Glutamatergic neuron (in vitro differentiated cells): ENCODE results near the gene ATP1A2. TPM values are rescaled to one million over a fixed set of nuclear protein-coding genes. Genes with fewer than 3 reads are reported as not detected.
A peak's percentile ranks its signal among the peaks of the same experiment; 100 is the strongest.
"Not testable (repeated sequence)": the region's sequence is repeated elsewhere in the genome, so short reads cannot be mapped to it uniquely, and the experiment has no call there.

Experiments used
- DNase-seq: peaks from one replicate; pipeline ENCODE4 v3.0.0; 2022
- H3K27ac Mint-ChIP-seq: one replicate; pipeline ENCODE4 v1.8.0; 2020; ENCODE audit warnings: mild to moderate bottlenecking, mixed read lengths, inconsistent platforms; ENCODE audit not compliant: unreplicated experiment
- H3K27me3 Mint-ChIP-seq: one replicate; pipeline ENCODE4 v1.8.0; 2020; ENCODE audit warnings: mild to moderate bottlenecking, moderate library complexity, mixed read lengths, inconsistent platforms; ENCODE audit not compliant: unreplicated experiment
- H3K36me3 Mint-ChIP-seq: one replicate; pipeline ENCODE4 v1.8.0; 2020; ENCODE audit warnings: mild to moderate bottlenecking, mixed read lengths, inconsistent platforms; ENCODE audit not compliant: unreplicated experiment
- H3K4me1 Mint-ChIP-seq: one replicate; pipeline ENCODE4 v1.8.0; 2020; ENCODE audit warnings: mild to moderate bottlenecking, low read depth, mixed read lengths, inconsistent platforms; ENCODE audit not compliant: unreplicated experiment
- H3K4me3 Mint-ChIP-seq: one replicate; pipeline ENCODE4 v1.8.0; 2020; ENCODE audit warnings: mild to moderate bottlenecking, mixed read lengths, inconsistent platforms; ENCODE audit not compliant: unreplicated experiment
- H3K9me3 Mint-ChIP-seq: one replicate; pipeline ENCODE4 v1.8.0; 2020; ENCODE audit warnings: mild to moderate bottlenecking, moderate library complexity, mixed read lengths, inconsistent platforms; ENCODE audit not compliant: unreplicated experiment
- total RNA-seq: library from RNA; stranded (reverse); fragmentation: NEBNext Ultra II Directional; extraction: Animal tissue kit (Norgen Biotek cat#: 25700); gene quantifications from one replicate; pipeline ENCODE4 v1.2.1, GENCODE V29; 2021; ENCODE audit not compliant: unreplicated experiment
- TF ChIP-seq, protein P1 (sequence below): fragments of 200-600 bp; sonication (generic); IDR thresholded peaks from one replicate; pipeline ENCODE4 v1.5.0; 2021; ENCODE audit not compliant: partially characterized antibody, unreplicated experiment

The ATP1A2 gene
- total RNA-seq, 1 donor from 2014 or later, result not detected

DNA sequence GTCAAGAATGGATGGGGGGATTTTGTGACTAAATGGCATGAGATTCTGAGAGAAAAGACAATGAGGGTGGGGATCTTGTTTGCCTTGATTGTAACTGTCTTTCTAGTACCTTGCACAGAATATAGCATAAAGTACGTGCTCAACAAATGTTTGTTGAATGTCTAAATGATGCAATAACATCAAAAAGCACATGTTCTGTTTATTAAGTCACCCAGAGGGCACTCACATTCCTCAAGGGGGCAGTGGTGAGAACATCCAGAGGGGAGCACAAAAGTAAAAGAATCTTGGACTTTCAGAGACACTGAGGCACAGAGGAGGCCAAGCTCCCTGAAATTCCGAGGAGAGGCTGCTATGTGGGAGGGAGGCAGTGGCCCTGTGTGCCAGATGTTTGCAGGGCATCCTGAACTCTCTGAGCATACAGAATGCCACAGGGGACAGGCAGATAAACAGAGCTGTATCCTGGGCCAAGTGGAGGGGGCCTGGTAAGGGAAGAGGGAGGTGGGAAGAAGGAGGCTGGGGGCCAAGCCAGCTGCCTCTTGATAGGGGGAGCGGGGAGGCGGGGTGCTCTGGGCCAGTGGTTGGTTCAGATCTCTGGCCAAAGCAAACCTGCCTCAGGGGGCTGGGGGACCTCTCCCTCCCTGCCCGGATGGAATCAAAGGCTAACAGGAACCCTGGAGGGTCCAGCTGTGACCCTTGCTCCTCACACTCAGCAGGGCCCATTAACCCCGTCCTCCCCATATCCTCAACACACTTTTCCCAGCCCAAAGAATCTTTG is 6.5 kb upstream of the ATP1A2 start:
- TF ChIP-seq, protein P1, sequence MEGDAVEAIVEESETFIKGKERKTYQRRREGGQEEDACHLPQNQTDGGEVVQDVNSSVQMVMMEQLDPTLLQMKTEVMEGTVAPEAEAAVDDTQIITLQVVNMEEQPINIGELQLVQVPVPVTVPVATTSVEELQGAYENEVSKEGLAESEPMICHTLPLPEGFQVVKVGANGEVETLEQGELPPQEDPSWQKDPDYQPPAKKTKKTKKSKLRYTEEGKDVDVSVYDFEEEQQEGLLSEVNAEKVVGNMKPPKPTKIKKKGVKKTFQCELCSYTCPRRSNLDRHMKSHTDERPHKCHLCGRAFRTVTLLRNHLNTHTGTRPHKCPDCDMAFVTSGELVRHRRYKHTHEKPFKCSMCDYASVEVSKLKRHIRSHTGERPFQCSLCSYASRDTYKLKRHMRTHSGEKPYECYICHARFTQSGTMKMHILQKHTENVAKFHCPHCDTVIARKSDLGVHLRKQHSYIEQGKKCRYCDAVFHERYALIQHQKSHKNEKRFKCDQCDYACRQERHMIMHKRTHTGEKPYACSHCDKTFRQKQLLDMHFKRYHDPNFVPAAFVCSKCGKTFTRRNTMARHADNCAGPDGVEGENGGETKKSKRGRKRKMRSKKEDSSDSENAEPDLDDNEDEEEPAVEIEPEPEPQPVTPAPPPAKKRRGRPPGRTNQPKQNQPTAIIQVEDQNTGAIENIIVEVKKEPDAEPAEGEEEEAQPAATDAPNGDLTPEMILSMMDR, result peak; percentile 45
- no peak overlapping the region for H3K27ac Mint-ChIP-seq
- H3K27me3 Mint-ChIP-seq, result peaks cover 16% of the 10 kb centered on the region
- H3K4me1 Mint-ChIP-seq, result peaks cover 13% of the 10 kb centered on the region
- no peak for DNase-seq
- H3K4me3 Mint-ChIP-seq, result no peak overlapping the region
- no peaks in the 10 kb centered on the region for H3K36me3 Mint-ChIP-seq
- H3K9me3 Mint-ChIP-seq, result peaks cover 2% of the 10 kb centered on the region

DNA sequence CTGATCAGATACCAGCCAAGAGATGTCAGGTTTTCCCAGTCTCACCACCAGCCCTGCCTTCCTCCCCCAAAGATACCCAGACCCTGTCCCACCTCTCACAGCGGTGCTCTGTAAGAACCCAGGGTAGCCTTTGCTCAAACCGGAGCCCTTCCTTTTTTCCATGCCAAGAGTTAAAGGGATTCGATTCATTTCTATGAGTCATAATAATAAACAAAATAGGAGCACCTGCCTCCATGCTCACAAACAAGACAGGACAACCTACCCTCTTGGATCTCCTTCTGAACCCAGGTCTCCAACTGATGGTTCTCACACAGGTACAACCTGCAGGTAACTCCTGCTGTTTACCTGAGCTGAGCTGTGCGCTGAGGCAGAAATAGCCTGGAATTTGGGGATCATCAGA is 5.9 kb upstream of the ATP1A2 start:
- Mint-ChIP-seq H3K4me3 (no peak overlapping the region), H3K27me3 (peaks cover 15% of the 10 kb centered on the region), H3K27ac (no peak overlapping the region), H3K36me3 (no peaks in the 10 kb centered on the region), H3K4me1 (peaks cover 12% of the 10 kb centered on the region), H3K9me3 (peaks cover 2% of the 10 kb centered on the region)
- TF ChIP-seq, protein P1, result no peak
- DNase-seq, result no peak

DNA sequence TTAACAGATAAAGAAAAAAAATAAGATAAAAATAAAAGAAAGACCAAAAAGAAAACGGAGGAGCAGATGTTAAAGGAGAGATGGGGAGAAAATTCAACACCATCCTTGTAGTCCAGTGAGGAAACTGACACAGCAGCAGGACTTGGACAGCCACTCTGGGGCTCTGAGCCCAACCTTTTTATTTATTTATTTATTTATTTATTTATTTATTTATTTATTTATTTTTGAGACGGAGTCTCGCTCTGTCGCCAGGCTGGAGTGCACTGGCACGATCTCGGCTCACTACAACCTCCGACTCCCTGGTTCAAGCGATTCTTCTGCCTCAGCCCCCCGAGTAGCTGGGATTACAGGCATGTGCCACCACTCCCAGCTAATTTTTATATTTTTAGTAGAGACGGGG is 4.1 kb upstream of the ATP1A2 start:
- not testable (repeated sequence) for H3K27ac Mint-ChIP-seq, H3K4me3 Mint-ChIP-seq, H3K36me3 Mint-ChIP-seq, H3K9me3 Mint-ChIP-seq, DNase-seq
- Mint-ChIP-seq H3K4me1 (peaks cover 12% of the 10 kb centered on the region), H3K27me3 (peaks cover 15% of the 10 kb centered on the region)

DNA sequence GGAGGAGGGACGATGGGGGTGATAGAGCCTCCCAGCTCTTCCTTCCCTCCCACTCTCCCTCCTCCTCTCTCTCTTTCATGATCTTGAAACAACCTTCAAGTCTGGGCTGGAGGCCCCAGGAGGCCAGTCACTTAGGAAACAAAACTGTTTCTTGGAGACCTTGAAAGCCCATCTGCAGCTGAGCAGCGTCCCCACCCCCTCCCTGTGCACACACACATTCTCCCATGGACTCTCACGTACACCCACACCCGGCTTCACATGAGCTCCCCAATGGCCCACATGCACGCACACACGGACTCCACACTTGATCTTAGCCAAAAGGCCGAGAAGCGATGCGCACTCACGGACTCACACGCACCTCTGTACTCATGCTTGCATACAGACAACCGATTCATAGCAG is 3.2 kb upstream of the ATP1A2 start:
- Mint-ChIP-seq H3K36me3 (no peaks in the 10 kb centered on the region), H3K4me3 (no peak overlapping the region), H3K9me3 (peaks cover 1% of the 10 kb centered on the region), H3K4me1 (peaks cover 12% of the 10 kb centered on the region), H3K27me3 (peaks cover 11% of the 10 kb centered on the region), H3K27ac (no peak overlapping the region)
- TF ChIP-seq, protein P1, result no peak
- DNase-seq, result no peak

DNA sequence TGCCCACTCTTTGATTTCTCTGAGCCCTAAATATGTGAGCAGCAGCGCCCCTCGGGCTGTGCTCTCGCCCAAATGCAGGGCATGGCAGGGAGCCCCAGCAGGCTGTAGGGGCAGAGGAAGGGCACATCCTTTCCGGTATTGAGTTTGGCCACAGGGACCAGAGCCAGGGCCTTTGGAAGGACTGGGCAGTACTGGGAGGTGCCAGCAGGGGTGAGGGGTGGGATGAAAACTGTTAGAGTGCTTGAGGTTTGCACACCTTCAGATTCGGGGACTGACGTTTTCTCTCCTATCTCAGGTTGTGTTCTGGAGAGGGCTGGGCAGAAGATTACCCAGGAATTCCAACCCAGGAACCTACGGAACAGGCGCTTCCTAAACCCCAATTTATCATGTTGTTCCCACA is 2.2 kb upstream of the ATP1A2 start:
- Mint-ChIP-seq H3K27me3 (peaks cover 11% of the 10 kb centered on the region), H3K4me3 (no peak overlapping the region), H3K27ac (no peak overlapping the region), H3K4me1 (peaks cover 12% of the 10 kb centered on the region), H3K9me3 (peaks cover 1% of the 10 kb centered on the region), H3K36me3 (no peaks in the 10 kb centered on the region)
- TF ChIP-seq, protein P1, result no peak
- DNase-seq, result no peak
